C4-2B (cell line): Measurements from ENCODE around the gene HHLA2.

ENCODE experiments used
- H3K27ac ChIP-seq: fragments of 450-650 bp; 2 replicates; pipeline ENCODE4 v1.5.1; 2017
- ZFX ChIP-seq: fragments of 450-650 bp; IDR thresholded peaks from 2 replicates; pipeline ENCODE4 v1.6.1; 2017
- TF ChIP-seq, protein P1 (sequence below): fragments of 450-650 bp; conservative IDR thresholded peaks from 2 replicates; pipeline ENCODE4 v1.5.1; 2017; ENCODE audit warnings: mild to moderate bottlenecking

HHLA2 gene

DNA sequence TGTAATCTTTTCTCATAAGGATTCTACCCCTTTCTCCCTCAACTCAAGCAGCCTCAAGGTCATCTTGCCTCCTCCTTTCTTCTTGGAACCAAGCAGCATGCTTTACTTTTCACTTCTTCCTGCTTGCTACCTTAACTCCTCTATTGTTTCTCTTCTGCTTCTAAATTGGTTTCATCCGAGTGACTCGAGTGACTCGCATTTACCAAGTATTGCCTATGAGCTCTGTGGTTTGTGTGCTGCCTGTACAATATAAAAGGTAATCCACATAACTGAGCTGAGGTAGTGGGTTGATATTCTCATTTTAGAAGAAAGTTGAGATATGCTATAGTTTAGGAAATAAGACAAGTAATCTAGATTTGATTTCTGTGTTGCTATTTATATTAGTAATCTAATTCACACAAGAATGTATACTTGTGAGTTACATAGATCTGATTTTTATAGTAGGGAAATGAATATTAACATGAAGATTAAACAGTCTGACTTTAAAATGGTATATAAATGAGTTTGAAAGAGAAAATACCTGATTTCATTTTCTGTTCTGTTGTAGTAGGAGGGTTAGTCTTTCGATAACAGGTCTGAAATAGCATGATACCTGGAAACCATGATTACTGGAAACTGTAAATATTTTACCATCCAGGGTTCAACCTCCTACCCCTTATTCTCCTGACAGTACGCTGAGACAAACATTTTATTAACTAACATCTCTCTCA lies 5.5 kb downstream of the HHLA2 start:
- no peak overlapping the region for H3K27ac ChIP-seq
- TF ChIP-seq, protein P1, sequence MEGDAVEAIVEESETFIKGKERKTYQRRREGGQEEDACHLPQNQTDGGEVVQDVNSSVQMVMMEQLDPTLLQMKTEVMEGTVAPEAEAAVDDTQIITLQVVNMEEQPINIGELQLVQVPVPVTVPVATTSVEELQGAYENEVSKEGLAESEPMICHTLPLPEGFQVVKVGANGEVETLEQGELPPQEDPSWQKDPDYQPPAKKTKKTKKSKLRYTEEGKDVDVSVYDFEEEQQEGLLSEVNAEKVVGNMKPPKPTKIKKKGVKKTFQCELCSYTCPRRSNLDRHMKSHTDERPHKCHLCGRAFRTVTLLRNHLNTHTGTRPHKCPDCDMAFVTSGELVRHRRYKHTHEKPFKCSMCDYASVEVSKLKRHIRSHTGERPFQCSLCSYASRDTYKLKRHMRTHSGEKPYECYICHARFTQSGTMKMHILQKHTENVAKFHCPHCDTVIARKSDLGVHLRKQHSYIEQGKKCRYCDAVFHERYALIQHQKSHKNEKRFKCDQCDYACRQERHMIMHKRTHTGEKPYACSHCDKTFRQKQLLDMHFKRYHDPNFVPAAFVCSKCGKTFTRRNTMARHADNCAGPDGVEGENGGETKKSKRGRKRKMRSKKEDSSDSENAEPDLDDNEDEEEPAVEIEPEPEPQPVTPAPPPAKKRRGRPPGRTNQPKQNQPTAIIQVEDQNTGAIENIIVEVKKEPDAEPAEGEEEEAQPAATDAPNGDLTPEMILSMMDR, result no peak
- TF ChIP-seq ZFX, result no peak

DNA sequence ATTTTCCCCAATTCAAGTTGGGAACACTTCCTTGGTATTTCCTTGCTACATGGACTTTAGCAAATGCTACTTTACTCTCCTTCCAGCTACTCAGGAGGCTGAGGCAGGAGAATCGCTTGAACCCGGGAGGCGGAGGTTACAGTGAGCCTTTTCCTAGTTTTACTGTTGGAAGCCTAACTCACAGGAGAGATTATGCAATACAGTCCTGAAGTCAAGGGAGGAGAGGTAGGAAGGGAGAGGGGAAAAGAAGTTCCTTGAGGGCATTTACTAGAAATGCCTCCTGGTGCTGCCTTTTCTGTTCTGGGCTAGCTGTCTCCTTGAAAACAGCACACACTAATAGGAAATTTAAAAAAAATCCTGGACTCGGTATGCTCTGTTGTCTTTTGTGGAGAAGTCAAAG lies 6.2 kb downstream of the HHLA2 start:
- no peak for TF ChIP-seq ZFX
- TF ChIP-seq, protein P1, result no peak
- H3K27ac ChIP-seq, result no peak overlapping the region

DNA sequence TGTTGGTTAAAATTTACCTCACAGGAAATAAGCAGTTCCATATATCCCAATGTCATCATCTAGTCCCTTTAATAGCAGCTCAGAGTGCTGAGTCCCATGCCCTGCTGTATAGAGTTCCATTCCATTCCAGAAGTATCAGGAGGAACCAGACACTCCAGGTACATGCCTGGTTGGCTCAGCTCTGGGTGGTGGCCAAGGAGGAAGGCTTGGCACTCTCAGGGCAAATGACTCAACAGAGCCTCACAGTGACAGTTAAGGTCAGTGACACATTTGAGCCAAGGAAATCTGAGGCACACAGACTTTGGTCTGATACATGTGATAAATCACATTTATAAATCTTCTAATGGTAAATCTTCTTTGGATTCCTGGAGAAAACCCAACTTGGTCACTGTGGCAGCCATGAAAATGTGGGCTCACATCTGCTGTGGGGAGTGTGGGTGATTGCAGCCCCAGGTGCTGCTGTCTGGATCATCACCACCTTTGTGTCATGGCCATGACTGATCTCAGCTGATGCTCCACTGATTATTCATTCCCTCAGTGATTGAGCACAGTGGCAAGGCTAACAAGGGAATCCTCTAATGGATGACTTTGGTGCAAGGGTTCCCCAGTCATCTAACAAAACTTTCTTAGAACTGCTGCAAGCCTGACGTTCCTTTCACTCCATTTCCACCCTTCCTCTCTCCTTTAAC lies 9.3 kb downstream of the HHLA2 start:
- TF ChIP-seq, protein P1, result peak; percentile 28
- TF ChIP-seq ZFX, result no peak
- peak overlapping the region; percentile 56 for H3K27ac ChIP-seq

DNA sequence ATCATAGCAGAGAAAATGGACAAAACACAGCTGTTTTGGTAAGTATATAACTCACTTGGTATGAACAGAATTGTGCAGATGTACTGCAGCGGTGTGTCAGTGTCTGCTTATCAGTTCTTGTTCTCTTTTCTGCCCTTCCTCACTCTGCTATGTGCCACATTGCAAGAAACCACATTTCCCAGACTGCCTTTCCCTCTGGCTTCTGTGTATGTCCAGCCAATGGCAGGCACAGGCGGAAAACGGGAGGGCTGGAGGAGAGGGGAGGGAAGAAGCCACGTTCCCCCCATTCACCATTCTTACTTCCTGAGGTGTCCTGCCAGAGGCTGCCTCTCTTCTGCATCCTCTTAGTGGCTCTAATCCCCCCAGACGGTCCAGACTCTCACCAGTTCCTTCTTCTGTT lies 15.4 kb downstream of the HHLA2 start:
- TF ChIP-seq, protein P1, result no peak
- no peak for TF ChIP-seq ZFX
- H3K27ac ChIP-seq, result no peak overlapping the region

DNA sequence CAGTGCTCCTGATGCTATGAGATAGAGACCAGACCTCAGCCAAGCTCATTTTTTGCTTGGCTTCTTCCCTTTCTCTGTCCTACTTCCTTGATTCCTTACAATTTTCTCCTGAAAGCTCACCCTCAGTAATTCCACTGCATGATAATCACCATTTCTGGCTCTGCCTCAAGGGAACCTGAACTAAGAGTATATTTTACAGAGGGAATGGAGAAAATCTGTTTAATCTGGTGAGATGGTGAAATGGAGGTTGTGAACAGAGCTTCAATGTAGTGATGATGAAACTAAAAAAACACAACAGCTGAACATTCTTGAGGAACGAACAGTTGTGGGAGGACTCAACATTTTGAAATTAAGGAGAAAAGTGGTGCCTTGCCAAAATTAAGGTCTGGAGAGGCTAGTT lies 16.3 kb downstream of the HHLA2 start:
- no peak overlapping the region for H3K27ac ChIP-seq
- TF ChIP-seq, protein P1, result no peak
- TF ChIP-seq ZFX, result no peak

DNA sequence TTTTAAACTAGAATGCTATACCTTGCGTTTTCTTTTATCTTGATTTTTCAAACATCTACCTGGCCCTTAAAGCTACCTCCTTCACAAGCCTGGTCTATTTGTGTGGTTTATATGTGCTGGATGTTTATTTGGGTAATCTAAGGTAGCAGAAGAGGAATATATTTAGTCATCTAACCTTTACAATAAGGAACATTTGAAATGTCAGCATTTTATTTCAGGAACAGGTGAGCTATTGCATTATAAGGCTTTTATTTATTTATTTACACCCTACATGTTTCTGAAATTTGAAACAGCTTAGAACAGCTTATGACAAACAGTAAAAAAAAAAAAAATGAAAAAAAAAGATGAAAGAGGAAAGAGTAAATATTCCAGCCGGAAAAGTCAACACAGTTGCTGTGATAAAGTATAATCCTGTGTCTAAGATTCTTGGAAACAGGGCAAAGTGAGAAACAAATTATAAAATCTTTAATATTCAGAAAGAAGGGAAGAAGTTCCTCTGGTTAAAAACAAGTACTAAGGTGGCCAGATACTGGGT lies 19.5 kb downstream of the HHLA2 start:
- H3K27ac ChIP-seq, result no peak overlapping the region
- TF ChIP-seq, protein P1, result no peak
- no peak for TF ChIP-seq ZFX

DNA sequence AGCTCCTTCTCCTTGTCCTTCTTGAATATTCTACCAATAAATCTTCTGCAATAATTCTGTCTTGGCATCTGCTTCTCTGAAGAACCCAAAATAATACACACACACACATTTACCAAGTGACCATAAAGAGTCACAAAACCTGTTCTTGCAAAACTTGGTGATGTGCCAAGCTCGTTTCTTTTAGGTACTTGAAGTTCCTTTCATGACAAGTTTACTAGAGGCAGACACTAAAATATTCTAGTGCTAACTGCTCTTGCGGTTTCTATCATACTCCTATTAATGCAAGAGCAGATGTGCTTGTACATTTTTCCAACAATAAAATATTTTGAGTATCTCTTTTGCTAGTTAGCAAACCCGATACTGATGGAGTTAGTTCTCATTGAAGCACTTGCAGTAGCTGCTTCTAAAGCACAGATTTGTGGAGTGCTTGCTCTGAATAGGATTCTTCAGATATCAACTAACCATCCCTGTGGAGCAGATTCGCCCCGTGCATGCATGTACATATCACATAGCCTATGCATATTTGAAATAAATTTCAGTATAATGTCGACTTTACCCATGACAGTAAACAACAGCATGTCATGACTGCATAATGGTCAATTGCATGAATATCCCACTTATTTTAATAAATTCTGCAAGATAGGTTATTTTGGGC lies 23.2 kb downstream of the HHLA2 start:
- TF ChIP-seq, protein P1, result no peak
- TF ChIP-seq ZFX, result no peak

More for the DNA sequence above, 23.2 kb downstream of the HHLA2 start:
- no peak overlapping the region for H3K27ac ChIP-seq
